Measurements from ENCODE around the gene P3H1. TPM values are rescaled to one million over a fixed set of nuclear protein-coding genes. Genes with fewer than 3 reads are reported as not detected.
"Not testable (repeated sequence)": the region's sequence is repeated elsewhere in the genome, so short reads cannot be mapped to it uniquely, and the experiment has no call there.

P3H1 gene, protein sequence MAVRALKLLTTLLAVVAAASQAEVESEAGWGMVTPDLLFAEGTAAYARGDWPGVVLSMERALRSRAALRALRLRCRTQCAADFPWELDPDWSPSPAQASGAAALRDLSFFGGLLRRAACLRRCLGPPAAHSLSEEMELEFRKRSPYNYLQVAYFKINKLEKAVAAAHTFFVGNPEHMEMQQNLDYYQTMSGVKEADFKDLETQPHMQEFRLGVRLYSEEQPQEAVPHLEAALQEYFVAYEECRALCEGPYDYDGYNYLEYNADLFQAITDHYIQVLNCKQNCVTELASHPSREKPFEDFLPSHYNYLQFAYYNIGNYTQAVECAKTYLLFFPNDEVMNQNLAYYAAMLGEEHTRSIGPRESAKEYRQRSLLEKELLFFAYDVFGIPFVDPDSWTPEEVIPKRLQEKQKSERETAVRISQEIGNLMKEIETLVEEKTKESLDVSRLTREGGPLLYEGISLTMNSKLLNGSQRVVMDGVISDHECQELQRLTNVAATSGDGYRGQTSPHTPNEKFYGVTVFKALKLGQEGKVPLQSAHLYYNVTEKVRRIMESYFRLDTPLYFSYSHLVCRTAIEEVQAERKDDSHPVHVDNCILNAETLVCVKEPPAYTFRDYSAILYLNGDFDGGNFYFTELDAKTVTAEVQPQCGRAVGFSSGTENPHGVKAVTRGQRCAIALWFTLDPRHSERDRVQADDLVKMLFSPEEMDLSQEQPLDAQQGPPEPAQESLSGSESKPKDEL
- total RNA-seq, result 38.9 and 69.6 TPM in 2 replicates

DNA sequence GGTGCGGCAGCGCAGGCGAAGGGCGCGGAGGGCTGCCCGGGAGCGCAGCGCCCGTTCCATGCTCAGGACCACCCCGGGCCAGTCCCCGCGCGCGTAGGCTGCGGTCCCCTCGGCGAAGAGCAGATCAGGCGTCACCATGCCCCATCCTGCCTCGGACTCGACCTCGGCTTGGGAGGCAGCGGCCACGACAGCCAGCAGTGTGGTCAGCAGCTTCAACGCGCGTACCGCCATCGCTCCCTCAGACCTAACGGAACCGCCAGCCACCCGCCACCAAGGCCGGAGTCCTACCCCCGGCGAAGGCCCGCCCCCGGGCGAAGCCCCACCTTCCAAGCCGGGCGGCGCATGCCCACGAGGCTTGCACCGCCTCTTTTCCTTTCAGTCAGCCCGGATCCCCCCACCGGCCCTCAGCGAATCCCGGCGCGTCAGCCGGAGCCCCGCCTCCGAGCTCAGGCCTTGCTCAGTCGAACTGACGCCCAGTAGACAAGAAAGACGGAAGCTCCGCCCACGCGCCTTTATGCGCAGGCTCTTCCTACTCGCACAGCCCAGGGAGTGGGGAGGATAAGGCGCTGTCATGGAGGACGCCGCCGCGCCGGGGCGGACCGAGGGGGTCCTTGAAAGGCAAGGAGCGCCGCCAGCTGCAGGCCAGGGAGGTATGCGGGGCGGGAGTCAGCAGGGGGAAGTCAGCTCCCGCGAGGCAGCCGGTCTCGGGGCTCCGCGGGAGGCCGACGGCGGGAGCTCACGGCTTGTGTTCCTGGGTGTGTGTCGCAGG is at the start of gene P3H1, which contains the start of gene C1orf50:
P3H1 (minus strand) TSS at position 288 of the 769 bp plus-strand sequence; CDS start at position 231, 57 bp downstream.
C1orf50 (plus strand) TSS at position 509 of the 769 bp plus-strand sequence; CDS start at position 572, 63 bp downstream.
- peak; percentile 97 for DNase-seq (ENCODE audit: low read depth)

DNA sequence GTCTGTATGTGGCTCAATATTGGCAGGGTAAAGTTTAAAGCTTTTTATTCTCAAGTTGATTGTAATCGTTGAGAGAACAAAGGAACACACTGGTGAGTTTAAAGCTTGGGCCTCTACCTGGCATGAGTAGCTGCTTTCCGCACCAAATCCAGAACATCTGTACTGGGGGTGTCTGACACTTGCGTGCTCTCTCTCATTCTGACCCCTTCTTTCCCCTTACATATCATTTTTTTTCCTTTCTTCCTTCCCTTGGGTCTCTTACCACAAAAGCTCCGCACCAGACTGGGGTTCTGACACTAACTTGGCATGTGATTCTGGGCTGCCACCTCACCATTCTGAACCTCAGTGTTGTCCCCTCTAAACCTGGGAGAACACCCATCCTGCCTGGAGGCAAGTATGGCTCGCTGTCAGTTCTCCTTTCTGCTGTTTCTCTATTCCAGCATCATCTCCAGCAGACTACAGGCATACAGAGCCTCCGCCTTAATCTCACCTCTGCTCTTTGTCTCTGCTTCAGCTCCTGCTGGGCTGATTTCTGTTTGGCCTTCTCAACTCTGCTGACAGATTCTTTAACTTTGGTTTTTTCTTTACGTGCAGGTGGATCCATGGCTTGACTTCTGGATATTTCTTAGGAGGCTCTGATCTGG is 49.2 kb upstream of the P3H1 start:
- DNase-seq (ENCODE audit: low read depth), result no peak

DNA sequence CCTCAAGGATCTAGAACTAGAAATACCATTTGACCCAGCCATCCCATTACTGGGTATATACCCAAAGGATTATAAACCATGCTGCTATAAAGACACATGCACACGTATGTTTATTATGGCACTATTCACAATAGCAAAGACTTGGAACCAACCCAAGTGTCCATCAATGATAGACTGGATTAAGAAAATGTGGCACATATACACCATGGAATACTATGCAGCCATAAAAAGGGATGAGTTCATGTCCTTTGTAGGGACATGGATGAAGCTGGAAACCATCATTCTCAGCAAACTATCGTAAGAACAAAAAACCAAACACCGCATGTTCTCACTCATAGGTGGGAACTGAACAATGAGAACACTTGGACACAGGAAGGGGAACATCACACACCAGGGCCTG is 48.0 kb upstream of the P3H1 start:
- DNase-seq (ENCODE audit: low read depth), result not testable (repeated sequence)

DNA sequence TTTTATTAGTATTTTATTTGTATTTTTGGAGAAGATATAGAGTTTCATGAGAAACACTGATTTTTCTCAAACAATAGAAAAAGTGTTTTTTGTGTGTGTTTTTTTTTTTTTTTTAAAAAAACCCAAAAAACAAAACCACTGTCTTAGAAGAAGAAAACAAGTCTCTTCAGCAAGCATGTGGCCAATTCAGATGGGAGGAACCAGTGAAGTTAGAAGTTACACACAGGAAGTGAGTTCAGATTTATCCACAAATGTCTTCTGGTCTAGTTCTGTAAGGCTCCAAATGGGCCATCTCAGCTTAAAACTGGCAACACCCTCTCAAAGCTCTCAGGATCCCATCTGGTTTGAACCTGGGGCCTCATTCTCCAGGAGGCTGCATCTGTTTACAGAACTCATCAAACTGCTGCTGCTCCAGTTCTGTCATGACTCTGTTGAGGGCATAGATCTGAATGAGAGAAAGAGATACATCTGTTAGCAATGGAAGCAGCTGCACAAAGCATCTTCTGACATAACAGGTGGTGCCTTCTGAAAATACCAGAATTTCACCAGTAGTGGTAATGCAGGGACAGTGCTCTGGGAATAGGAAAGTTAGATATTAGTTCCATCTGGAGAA is 40.3 kb upstream of the P3H1 start:
- no peak for DNase-seq (ENCODE audit: low read depth)

DNA sequence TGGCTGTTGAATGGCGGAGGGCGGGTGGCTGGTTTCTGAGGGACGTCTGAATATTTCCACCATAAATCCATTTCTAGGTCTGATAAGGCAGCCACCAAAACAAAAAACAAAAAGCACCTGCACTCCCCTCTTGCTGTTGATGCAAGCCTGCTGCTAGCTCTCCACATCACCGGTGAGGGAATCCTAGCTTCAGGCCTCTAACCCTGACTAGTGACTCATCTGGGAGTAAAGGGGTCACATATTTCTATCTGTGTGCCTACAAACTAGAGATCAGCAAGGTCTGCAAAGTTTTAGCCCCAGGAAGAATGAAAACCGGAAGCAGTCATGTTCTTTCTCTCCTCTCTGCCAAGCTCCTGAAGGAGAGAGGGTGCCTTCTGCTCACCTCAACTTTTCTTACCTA is 39.8 kb upstream of the P3H1 start:
- DNase-seq (ENCODE audit: low read depth), result no peak

DNA sequence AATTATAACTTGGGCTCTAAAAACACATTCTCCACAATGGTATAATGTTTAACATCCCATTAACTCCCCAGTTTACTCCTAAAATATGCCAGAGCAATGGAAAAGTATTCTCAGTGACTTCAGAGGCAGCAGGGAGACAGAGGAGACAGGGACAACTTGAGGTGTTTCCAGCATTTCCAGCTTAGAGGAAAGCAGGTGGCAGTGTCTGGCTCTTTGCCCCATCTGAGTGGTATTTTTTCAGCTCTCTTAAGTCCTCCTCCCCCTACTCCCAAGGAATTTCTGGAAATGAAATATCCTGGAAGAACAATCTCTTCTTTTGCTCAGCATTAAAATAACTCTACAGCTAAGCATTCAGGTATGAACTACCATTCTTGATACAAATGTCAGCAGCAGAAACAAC is 39.3 kb upstream of the P3H1 start:
- no peak for DNase-seq (ENCODE audit: low read depth)

DNA sequence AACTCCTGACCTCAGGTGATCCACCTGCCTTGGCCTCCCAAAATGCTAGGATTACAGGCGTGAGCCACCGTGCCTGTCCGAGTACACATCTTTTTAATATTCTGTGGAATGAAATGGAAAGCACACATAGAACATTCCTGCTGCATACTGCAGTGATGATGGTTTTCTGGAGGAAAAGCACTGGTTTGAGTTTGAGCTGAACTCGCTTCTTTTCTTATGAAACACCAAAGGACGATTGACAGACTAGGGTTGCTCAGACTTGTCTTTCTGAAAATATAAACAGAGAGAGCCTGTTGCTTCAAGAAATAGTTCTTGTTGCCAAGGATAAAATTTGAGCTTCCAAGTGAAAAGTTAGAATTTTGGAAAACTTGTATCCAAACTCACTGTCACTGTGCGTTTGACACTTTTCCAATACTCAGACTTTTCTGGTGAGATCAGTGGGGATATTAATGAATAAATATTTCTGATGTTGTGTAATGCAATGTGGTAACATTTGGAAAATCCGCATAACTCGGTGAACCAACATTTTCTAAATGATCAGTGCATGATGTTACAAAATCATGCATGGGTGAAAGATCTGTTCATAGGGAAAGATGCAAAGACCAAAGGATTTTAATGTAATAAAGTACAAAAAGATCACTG is 35.1 kb upstream of the P3H1 start:
- no peak for DNase-seq (ENCODE audit: low read depth)

DNA sequence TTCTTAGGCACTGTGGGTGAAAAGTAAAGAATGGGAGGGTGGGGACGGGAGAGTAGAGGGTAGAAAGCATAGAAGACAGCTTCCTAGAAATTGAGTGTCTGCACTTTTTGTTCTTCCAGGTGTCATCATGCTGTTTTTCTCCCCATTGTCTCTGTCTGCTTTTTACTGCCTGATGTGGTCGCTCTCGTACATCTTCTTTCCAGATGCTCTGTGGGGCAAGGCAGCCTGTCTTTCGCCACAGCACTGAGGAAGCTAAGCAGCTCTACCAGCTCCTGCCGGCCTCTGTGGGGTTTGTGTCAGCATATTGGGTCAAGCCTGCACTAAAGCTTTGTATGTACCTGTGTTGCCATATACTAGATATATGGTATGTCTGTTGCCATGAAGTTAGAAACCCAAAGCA is 31.2 kb upstream of the P3H1 start:
- DNase-seq (ENCODE audit: low read depth), result no peak

DNA sequence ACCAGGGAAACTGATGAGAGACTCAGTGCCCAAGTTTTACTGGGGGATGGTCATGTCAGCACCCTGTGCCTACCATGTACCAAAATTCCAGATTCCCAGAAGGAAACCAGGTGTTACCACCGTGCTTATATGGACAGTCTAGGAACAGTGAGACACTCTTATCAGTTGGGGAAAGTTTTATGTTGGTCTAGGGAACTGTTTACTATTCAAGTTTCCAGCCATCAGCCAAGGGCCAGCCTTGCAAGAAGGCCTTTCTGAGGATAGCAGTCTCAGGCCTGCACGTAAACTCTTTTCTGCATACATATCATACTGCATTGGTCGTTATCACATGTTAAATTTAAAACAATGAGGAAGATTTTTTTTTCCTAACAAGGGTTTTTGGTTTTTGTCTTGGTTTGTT is 30.6 kb upstream of the P3H1 start:
- no peak for DNase-seq (ENCODE audit: low read depth)

DNA sequence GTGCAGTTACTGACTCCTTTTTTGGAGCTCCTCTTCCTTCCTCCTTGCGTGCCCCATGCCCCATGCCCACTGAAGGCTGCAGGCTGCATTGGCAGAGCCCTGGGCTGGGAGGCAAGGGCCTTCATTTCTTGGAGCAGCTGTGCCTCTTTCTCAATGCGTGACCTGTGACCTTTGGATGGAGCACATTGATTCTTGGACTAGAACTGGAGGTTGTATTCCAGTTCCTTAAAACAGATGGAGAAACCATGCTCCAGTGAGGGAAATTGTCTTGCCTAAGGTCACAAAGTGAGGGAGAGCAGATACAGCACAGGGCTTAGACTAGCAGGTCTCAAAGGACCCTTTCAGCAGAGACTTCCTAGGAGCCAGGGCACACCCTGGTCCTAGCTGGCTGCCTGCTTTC is 27.0 kb upstream of the P3H1 start:
- no peak for DNase-seq (ENCODE audit: low read depth)

DNA sequence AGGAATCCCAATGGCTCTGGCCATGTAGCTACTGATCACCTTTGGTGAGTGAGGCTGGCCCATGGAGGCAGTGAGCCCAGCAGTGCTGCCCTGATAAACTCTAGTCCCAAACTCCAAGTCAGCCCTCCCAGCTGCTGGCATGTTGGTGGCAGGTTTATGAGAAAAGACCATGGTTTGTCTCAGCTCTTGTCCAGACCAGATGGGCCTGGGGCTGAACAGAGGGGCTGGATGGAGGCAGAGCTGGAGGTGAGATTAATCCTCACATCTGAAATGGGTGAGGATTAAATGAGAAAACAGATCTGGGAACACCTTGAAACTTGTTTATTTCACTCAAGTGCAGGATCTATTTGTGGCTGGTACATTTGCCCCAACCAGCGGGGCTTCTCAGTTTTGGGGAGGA is 21.2 kb upstream of the P3H1 start:
- DNase-seq (ENCODE audit: low read depth), result no peak

DNA sequence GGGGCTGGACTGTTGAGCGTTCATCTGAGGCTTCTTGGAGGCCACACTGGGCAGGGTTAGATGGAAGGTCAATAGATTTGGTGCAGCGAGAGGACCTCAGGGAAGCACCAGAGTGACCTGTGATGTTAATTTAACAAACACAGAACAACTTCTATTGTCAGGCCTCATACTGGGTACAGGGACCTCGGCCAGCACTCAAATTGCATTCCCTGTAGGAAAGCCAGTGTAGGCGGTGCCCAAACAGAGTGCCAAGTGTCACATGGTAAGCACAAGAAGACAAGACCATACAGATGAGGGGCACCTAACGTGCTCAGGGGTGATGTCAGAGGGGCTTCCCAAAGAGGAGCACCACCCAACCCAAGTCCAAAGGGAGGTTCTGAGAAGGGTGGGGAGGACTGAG is 19.3 kb upstream of the P3H1 start:
- DNase-seq (ENCODE audit: low read depth), result no peak

DNA sequence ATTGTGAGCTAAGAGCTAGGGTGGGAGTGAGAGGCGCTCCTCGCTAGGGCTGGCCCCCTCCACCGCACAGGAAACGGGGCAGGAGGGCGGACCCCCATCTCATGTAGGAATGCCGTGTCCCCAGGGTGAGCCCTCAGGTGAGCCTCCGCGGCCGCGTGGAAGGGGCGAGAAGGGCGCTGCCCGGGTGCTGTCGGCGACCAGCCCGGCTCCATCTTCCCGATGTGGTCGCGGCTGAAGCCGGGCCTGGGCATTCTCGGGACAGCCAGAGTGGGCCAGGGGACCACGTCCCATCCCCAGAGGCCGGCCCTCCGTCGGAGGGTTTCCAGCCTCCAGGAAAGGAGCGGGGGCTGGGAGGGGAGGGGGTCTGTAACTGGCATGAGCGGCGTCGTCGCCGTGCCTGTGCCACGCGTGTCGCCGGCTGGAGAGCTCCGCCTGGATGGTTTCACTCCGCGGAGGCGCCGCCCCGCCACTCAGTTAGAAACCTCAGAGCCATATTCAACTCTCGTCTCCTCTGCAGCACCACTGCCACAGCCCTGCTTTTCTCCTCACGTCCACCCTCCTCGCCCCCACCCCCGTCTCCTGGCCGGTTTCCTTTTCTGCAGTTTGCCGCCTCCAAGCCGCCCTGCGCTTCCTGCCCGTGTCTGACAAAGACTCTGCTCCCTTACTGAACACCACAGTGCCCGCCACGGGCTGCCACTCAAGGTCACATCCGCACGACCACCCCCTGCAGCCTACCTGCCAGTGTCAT is 18.3 kb upstream of the P3H1 start, which contains the start of gene TMEM269:
TMEM269 (plus strand) TSS at position 46 of the 748 bp plus-strand sequence. CDS start 4,903 bp downstream, outside the sequence.
- no peak for DNase-seq (ENCODE audit: low read depth)

DNA sequence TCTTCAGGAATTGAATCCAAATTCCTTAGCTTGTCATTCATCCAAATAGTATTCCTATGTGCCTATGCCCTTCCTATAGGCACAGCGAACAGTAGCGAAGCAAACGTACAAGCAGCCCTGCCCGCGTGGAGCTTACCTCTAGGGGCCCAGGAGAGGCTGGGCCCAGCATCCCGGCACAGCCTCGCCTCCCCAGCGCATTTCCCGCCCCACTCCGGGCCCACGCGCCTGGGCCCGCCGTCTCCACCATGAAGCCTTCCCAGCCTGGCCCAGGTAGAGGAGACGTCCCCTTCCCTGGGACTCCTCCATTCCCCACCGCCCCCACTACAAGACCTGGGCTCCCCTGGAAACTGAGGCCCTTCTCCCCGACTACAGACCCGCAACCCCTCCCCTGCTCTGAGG is 17.7 kb upstream of the P3H1 start:
- DNase-seq (ENCODE audit: low read depth), result no peak

DNA sequence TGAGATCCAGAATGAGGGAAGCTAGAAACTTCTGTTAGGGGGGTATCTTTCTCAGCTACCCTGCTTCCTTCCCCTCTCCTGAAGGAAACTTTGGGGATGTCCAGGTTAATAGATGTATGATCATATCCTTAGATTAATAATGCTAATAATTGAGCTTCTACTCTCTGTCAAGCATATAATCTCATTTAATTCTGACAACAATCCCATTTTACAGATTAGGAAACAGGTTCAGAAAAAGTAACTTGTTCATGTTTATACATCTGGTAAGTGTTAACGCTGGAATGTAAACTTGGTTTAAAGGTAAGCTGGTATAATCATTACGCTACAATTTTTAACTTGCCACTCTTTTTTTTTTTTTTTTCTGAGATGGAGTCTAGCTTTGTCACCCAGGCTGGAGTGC is 16.3 kb upstream of the P3H1 start:
- no peak for DNase-seq (ENCODE audit: low read depth)

DNA sequence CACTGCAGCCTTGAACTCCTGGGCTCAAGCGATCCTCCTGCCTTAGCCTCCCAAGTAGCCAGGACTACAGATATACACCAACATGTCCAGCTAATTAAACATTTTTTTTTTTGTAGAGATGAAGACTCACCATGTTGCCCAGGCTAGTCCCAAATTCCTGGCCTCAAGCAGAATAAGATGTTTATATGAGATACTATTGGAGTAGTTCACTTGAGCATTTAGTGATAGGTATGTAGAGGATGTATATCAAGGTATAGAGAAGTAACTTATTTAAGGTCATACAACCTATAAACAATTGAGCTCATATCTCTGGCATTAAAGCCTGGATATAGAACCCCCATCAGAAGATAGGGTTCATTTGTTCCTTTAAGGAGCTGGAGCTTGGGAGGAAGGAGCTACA is 13.3 kb upstream of the P3H1 start:
- no peak for DNase-seq (ENCODE audit: low read depth)

DNA sequence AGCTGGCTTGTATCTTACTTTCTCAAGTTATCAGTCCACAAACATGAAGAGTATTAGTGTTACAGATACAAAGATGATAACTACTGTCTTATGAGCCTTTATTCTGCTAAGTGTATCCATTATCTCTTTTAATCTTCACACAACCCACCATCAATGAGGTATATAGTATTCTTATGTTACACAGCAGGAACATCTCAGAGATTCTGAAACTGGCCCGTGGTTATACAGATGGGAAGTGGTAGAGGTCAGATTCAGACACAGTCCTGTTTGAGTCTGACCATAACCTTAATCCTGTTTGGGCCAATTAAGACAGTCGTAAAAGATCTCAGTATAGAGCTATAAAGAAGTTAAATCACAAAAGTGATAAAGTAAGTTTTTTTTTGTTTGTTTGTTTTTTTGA is 12.9 kb upstream of the P3H1 start:
- DNase-seq (ENCODE audit: low read depth), result no peak

DNA sequence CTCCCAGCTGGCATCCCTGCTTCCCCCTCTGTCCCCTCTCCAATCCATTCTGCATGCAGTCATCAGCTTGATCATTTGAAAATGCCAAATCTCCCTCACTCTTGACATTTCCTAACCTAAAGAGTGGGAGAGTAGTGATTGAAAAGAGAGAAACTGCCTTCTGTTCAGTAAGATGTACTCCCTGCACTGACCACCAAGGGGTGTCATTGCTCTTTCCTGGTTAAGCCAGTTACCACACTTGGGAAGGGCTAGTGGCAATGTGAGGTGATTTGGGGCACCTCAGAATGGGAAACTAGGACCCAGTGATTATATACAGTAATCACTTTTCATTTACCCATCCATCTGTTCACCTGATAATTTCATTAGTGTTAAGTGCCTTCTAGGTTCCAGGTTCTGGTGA is 11.0 kb upstream of the P3H1 start:
- peak; percentile 40 for DNase-seq (ENCODE audit: low read depth)

DNA sequence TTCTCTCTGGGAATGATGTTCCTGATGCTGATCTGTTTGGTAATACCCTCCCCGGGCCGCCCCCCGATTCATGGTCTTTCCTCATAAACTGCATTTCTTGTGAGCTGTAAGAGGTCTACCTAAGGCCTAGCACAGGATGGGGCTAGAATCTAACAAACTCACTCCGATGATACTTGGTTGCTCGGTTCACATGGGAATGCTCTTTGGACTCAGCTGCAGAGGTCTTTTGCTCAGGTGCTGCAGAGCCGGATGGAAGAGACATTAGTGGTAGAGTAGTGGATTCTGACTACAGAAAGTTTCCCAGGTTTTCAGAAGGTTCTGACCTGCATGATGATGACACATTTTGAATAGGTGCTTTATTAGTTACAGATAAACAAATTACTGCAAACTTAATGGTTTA is 9.7 kb upstream of the P3H1 start:
- DNase-seq (ENCODE audit: low read depth), result no peak

DNA sequence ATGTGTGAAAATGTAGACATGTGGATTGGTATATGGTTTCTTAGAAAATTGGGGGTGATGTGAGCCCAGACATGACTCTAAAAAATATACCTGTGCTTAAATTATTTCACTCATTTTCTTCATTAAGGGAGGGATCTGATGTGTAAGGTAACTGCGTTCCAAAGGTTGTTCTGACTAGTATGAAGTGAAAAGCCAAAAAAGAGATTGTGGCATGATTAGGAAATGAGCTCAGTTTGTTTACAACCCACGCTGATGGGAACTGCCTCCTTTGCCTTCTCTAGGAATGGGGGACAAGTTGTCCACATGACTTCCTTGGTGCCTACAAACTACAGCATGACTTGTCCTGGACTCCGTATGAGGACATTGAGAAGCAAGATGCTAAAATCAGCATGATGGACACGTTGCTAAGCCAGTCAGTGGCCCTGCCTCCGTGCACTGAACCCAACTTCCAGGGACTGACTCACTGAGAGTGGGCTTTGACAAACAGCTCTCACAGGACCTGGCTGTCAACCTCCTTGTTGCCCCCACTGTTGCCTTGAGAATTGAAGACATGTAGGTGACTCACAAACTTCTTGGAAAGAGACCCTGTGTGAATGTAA is 8.2 kb upstream of the P3H1 start:
- no peak for DNase-seq (ENCODE audit: low read depth)
